Endothelial cell of umbilical vein (primary cell): ENCODE results near the gene GABARAPL1. TPM values are rescaled to one million over a fixed set of nuclear protein-coding genes. Genes with fewer than 3 reads are reported as not detected.
"Not testable (repeated sequence)": the region's sequence is repeated elsewhere in the genome, so short reads cannot be mapped to it uniquely, and the experiment has no call there.

Experiments
- BruUV-seq: library from RNA; stranded (reverse); fragments of 400-500 nt; replicated peaks from 2 replicates; lab custom pipeline; 2021; lab: Mats Ljungman, UMichigan
- CTCF ChIA-PET: fragments of 300-600, 350-600 bp; sonication (Branson Sonifier 250); formaldehyde crosslinking; loops from one replicate; lab custom pipeline; 2021; ENCODE audit warnings: antibody characterized with exemption, inconsistent platforms; lab: Charles Lee
- POLR2A ChIA-PET: fragments of 300-600, 350-600 bp; sonication (Branson Sonifier 250); formaldehyde crosslinking; loops from one replicate; lab custom pipeline; 2021; ENCODE audit warnings: antibody characterized with exemption, inconsistent platforms; lab: Charles Lee
- DNase-seq: peaks from one replicate; pipeline ENCODE4 v3.0.0-alpha.2; 2011; ENCODE audit warnings: low read depth, low spot score
- FAIRE-seq: peaks from 2 replicates; lab custom pipeline; 2011; peaks lifted over from hg19 to GRCh38; lab: Jason Lieb, UNC
- H2AFZ ChIP-seq: 2 replicates; pipeline ENCODE4 v1.6.0; 2012; ENCODE audit warnings: low read depth, low read length, control low read depth, inconsistent platforms
- H3K27ac ChIP-seq: 2 replicates; pipeline ENCODE4 v1.5.1; 2011; ENCODE audit warnings: low read depth, mild to moderate bottlenecking, control low read depth, low read length, moderate library complexity; ENCODE audit not compliant: insufficient read depth
- H3K27me3 ChIP-seq, 2 experiments: 2 replicates each; pipeline versions ENCODE4 v1.6.0 to v1.6.1; 2011; ENCODE audit warnings: low read length in 2 of 2, mixed read lengths in 1 of 2; ENCODE audit not compliant: control insufficient read depth in 2 of 2, insufficient read depth in 2 of 2
- H3K36me3 ChIP-seq, 2 experiments: 2 replicates in 1 of 2; 3 replicates in 1 of 2; pipeline ENCODE4 v1.5.1; 2011; ENCODE audit warnings: low read length in 2 of 2, mild to moderate bottlenecking in 1 of 2, moderate library complexity in 1 of 2; ENCODE audit not compliant: control insufficient read depth in 2 of 2, insufficient read depth in 2 of 2; ENCODE audit errors: extremely low read depth in 1 of 2
- H3K4me1 ChIP-seq: 3 replicates; pipeline ENCODE4 v1.5.1; 2011; ENCODE audit warnings: mild to moderate bottlenecking, low read length; ENCODE audit not compliant: control insufficient read depth, insufficient read depth; ENCODE audit errors: extremely low read depth
- H3K4me2 ChIP-seq: 2 replicates; pipeline ENCODE4 v1.6.1; 2011; ENCODE audit warnings: low read length, control low read depth, mixed read lengths; ENCODE audit not compliant: insufficient read depth
- H3K4me3 ChIP-seq, 3 experiments: fragments of 200-600 bp in 1 of 3; sonication (generic), shearing (Covaris generic) in 1 of 3; replicated peaks in 1 of 3; 2 replicates each; pipeline ENCODE4 v1.5.1; 2011 to 2016; ENCODE audit warnings: control low read depth in 3 of 3, low read length in 3 of 3, mild to moderate bottlenecking in 2 of 3, inconsistent platforms in 1 of 3, low read depth in 1 of 3, moderate library complexity in 1 of 3; ENCODE audit not compliant: insufficient read depth in 1 of 3
- H3K79me2 ChIP-seq: 2 replicates; pipeline ENCODE4 v1.6.0; 2012; ENCODE audit warnings: low read length, inconsistent platforms; ENCODE audit not compliant: control insufficient read depth, insufficient read depth
- H3K9ac ChIP-seq: replicated peaks from 2 replicates; pipeline ENCODE3; 2011; ENCODE audit warnings: low read length, control low read depth; ENCODE audit not compliant: insufficient read depth; ENCODE audit errors: extremely low read depth
- H3K9me1 ChIP-seq: replicated peaks from 3 replicates; pipeline ENCODE4 v1.6.0; 2011; ENCODE audit warnings: mild to moderate bottlenecking, low read length; ENCODE audit not compliant: control insufficient read depth, insufficient read depth; ENCODE audit errors: extremely low read depth
- H3K9me3 ChIP-seq: replicated peaks from 2 replicates; pipeline ENCODE4 v1.5.1; 2012; ENCODE audit warnings: low read length, inconsistent platforms; ENCODE audit not compliant: control insufficient read depth, insufficient read depth
- H4K20me1 ChIP-seq: replicated peaks from 2 replicates; pipeline ENCODE3; 2011; ENCODE audit warnings: mild to moderate bottlenecking, low read length; ENCODE audit not compliant: control insufficient read depth, insufficient read depth; ENCODE audit errors: extremely low read depth
- EZH2 ChIP-seq: IDR thresholded peaks from 2 replicates; pipeline ENCODE4 v1.6.1; 2012; ENCODE audit warnings: borderline replicate concordance, low read depth, mild to moderate bottlenecking, moderate library complexity, low read length, inconsistent platforms; ENCODE audit not compliant: severe bottlenecking
- FOS ChIP-seq: IDR thresholded peaks from 2 replicates; pipeline ENCODE4 v1.6.1; 2011; ENCODE audit warnings: mild to moderate bottlenecking, low read length, moderate library complexity, borderline replicate concordance; ENCODE audit not compliant: insufficient read depth
- GATA2 ChIP-seq: IDR thresholded peaks from 2 replicates; pipeline ENCODE4 v1.7.0; 2011; ENCODE audit warnings: low read depth, mild to moderate bottlenecking, moderate library complexity, mixed read lengths, low read length; ENCODE audit not compliant: insufficient read length, insufficient read depth
- JUN ChIP-seq: IDR thresholded peaks from 2 replicates; pipeline ENCODE4 v1.6.1; 2011; ENCODE audit warnings: borderline replicate concordance, low read depth; ENCODE audit not compliant: insufficient read length, insufficient read depth
- MYC ChIP-seq: IDR thresholded peaks from one replicate; pipeline ENCODE4 v1.6.1; 2011; ENCODE audit warnings: mild to moderate bottlenecking, low read depth, low read length
- POLR2A ChIP-seq: IDR thresholded peaks from 2 replicates; pipeline ENCODE4 v1.6.1; 2012; ENCODE audit warnings: low read depth, mild to moderate bottlenecking, control low read depth, low read length
- POLR2AphosphoS5 ChIP-seq: IDR thresholded peaks from 2 replicates; pipeline ENCODE4 v1.6.1; 2012; ENCODE audit warnings: low read depth, mild to moderate bottlenecking, control low read depth, low read length, moderate library complexity; ENCODE audit not compliant: insufficient read depth
- dilution Hi-C: fragments of 300-500 bp; cut with MboI; formaldehyde crosslinking; loops from one replicate; pipeline ENCODE4 v1.15.0; 2019; ENCODE audit warnings: low sequenced_read_pairs; ENCODE audit not compliant: extremely low pct_ligation_motif_present
- intact Hi-C: fragments of 100-400 bp; cut with micrococcal nuclease; formaldehyde crosslinking; loops from one replicate; pipeline ENCODE4 v1.10.0; 2022
- polyA plus RNA-seq, 4 experiments: library from polyadenylated mRNA; depleted of rRNA in 3 of 4; stranded (reverse) in 3 of 4; unstranded in 1 of 4; fragments of >200 nt; gene quantifications; 2 replicates each; pipeline versions ENCODE4 v1.2.1 to v1.2.3, GENCODE V29; 2011 to 2012; ENCODE audit warnings: missing spikeins in 1 of 4
- total RNA-seq: library from RNA; stranded (reverse); gene quantifications from 2 replicates; pipeline ENCODE4 v1.2.3, GENCODE V29; 2021
- TF ChIP-seq, protein P1 (sequence below), 2 donors: IDR thresholded peaks; 1 replicate in 1 of 2; 2 replicates in 1 of 2; pipeline ENCODE4 v1.5.1; 2011; ENCODE audit warnings: low read length in 2 of 2, mild to moderate bottlenecking in 2 of 2, moderate library complexity in 2 of 2, control low read depth in 1 of 2, inconsistent platforms in 1 of 2, low read depth in 1 of 2; ENCODE audit not compliant: insufficient read depth in 1 of 2; ENCODE audit errors: extremely low read depth in 1 of 2
- TF ChIP-seq, protein P2 (sequence below): IDR thresholded peaks from 2 replicates; pipeline ENCODE4 v1.6.1; 2011; ENCODE audit not compliant: insufficient read depth, insufficient read length

The GABARAPL1 gene
- total and polyA plus RNA-seq, 2 donors (not counting 3 experiments of a cell fraction or from before 2014, with no cell fraction given): 59.4 to 65.6 TPM

DNA sequence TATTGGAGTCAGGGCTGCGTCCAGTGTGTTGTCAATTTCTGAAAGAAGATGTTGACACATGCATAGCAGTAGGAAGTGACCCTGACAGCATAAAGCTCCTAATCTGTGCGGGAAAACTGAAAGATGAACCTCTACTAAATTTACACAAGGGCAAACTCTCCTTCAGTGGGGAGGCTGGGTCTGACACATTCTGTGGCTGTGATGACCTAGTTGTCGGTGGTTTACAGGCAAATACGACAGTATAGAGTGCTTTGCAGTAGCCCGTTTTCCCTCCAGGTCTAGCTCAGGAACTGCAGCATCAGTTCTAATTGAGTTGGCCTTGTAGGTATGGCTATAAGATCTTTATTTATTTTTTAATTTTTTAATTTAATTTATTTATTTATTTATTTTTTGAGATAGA lies 14.8 kb upstream of the GABARAPL1 start:
- TF ChIP-seq POLR2AphosphoS5 (no peak), MYC (no peak), GATA2 (no peak), FOS (no peak), POLR2A (no peak), JUN (no peak), EZH2 (no peak)
- TF ChIP-seq, protein P1, sequence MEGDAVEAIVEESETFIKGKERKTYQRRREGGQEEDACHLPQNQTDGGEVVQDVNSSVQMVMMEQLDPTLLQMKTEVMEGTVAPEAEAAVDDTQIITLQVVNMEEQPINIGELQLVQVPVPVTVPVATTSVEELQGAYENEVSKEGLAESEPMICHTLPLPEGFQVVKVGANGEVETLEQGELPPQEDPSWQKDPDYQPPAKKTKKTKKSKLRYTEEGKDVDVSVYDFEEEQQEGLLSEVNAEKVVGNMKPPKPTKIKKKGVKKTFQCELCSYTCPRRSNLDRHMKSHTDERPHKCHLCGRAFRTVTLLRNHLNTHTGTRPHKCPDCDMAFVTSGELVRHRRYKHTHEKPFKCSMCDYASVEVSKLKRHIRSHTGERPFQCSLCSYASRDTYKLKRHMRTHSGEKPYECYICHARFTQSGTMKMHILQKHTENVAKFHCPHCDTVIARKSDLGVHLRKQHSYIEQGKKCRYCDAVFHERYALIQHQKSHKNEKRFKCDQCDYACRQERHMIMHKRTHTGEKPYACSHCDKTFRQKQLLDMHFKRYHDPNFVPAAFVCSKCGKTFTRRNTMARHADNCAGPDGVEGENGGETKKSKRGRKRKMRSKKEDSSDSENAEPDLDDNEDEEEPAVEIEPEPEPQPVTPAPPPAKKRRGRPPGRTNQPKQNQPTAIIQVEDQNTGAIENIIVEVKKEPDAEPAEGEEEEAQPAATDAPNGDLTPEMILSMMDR (IDR thresholded peaks at IDR 0.05; ENCODE audit: extremely low read depth in 1 of 2, insufficient read depth in 1 of 2, low read depth in 1 of 2, low read length in 2 of 2): no peak
- TF ChIP-seq, protein P2, sequence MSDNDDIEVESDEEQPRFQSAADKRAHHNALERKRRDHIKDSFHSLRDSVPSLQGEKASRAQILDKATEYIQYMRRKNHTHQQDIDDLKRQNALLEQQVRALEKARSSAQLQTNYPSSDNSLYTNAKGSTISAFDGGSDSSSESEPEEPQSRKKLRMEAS: no peak
- no peak overlapping the region for H3K9ac ChIP-seq
- no peaks in the 10 kb centered on the region for H3K9me1 ChIP-seq
- H3K79me2 ChIP-seq: no peaks in the 10 kb centered on the region
- dilution Hi-C loops (no loop called here), intact Hi-C loops (no loop called here)
- H3K9me3 ChIP-seq: no peaks in the 10 kb centered on the region
- no peak overlapping the region for H3K4me3 ChIP-seq
- no peaks in the 10 kb centered on the region for H3K36me3 ChIP-seq
- FAIRE-seq (no peak), DNase-seq (no peak)
- CTCF ChIA-PET: no interaction called here
- no peaks in the 10 kb centered on the region for H3K4me1 ChIP-seq
- no peak overlapping the region for H3K4me2 ChIP-seq
- H2AFZ ChIP-seq: no peak overlapping the region
- POLR2A ChIA-PET: no interaction called here
- no TSS peak for BruUV-seq
- no peaks in the 10 kb centered on the region for H4K20me1 ChIP-seq
- H3K27ac ChIP-seq: no peak overlapping the region
- no peaks in the 10 kb centered on the region for H3K27me3 ChIP-seq

DNA sequence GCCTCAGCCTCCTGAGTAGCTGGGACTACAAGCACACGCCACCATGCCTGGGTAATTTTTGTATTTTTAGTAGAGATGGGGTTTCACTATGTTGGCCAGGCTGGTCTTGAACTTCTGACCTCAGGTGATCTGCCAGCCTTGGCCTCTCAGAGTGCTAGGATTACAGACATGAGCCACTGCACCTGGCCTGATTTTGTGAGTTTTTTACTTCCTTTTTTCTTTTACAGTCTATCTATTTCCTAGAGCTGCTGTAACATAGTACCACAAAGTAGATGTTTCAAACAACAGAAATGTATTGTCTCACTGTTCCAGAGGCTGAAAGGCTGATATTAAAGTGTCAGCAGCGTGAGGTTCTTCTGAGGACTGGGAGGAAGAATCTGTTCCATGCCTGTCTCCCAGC lies 8.2 kb upstream of the GABARAPL1 start:
- POLR2A ChIA-PET, H3K4me2 ChIP-seq, intact Hi-C loops, BruUV-seq, dilution Hi-C loops, H2AFZ ChIP-seq, H3K9me3 ChIP-seq, H4K20me1 ChIP-seq, H3K79me2 ChIP-seq, H3K27me3 ChIP-seq, DNase-seq, H3K4me3 ChIP-seq, FAIRE-seq, H3K4me1 ChIP-seq, H3K36me3 ChIP-seq, H3K9ac ChIP-seq, H3K27ac ChIP-seq, H3K9me1 ChIP-seq: not testable (repeated sequence)
- CTCF ChIA-PET: interaction anchor here (1.0 kb wide), 1 partner anchor 51 kb away, joined by 3 read pairs; no protein-coding TSS in a partner anchor
